ENCODE results near the gene OR6C74.

Gene OR6C74

GRCh38 chr12:55253281-55253680, 8.9 kb downstream of the OR6C74 start:
- Histone ChIP-seq H3K36me3 (replicated peaks; ENCODE audit: insufficient read depth, low read length) (no peaks in the 10 kb centered on the region), H4K20me1 (ENCODE audit: insufficient read depth, low read length) (no peaks in the 10 kb centered on the region), H3K4me3 (ENCODE audit: low read length) (no peak overlapping the region), H3K9ac (ENCODE audit: low read length) (no peak overlapping the region), H3K9me2 (replicated peaks; ENCODE audit: insufficient read depth, low read length) (no peaks in the 10 kb centered on the region), H3K27ac (ENCODE audit: low read length) (no peak overlapping the region), H2AFZ (ENCODE audit: low read length) (no peak overlapping the region), H3K4me2 (ENCODE audit: low read depth, low read length) (no peak overlapping the region), H3K79me2 (ENCODE audit: low read length) (no peaks in the 10 kb centered on the region), H3K27me3 (replicated peaks; ENCODE audit: insufficient read depth, low read length) (no peaks in the 10 kb centered on the region), H3K4me1 (ENCODE audit: low read length) (no peaks in the 10 kb centered on the region), H3F3A (ENCODE audit: insufficient read depth, low read length) (no peaks in the 10 kb centered on the region), H3K9me3 (replicated peaks; ENCODE audit: insufficient read depth, low read length) (no peaks in the 10 kb centered on the region; the same call in 1 of the 2 replicates)
- TF ChIP-seq EZH2 (optimal IDR thresholded peaks at IDR 0.05; ENCODE audit: low read depth, low read length) (no peak), EZH2phosphoT487 (IDR thresholded peaks at IDR 0.05; ENCODE audit: low read length) (no peak), CTCF (IDR thresholded peaks at IDR 0.05; ENCODE audit: low read length) (no peak)
- DNase-seq: no peak

GRCh38 chr12:55256831-55257230, 12.4 kb downstream of the OR6C74 start:
- no peak for DNase-seq
- Histone ChIP-seq H4K20me1 (ENCODE audit: insufficient read depth, low read length) (no peaks in the 10 kb centered on the region), H3K4me1 (ENCODE audit: low read length) (no peaks in the 10 kb centered on the region), H3K27me3 (replicated peaks; ENCODE audit: insufficient read depth, low read length) (no peaks in the 10 kb centered on the region), H2AFZ (ENCODE audit: low read length) (no peak overlapping the region), H3K9ac (ENCODE audit: low read length) (no peak overlapping the region), H3K9me3 (replicated peaks; ENCODE audit: insufficient read depth, low read length) (no peaks in the 10 kb centered on the region; the same call in 1 of the 2 replicates), H3K36me3 (replicated peaks; ENCODE audit: insufficient read depth, low read length) (no peaks in the 10 kb centered on the region), H3K9me2 (replicated peaks; ENCODE audit: insufficient read depth, low read length) (no peaks in the 10 kb centered on the region), H3F3A (ENCODE audit: insufficient read depth, low read length) (no peaks in the 10 kb centered on the region), H3K27ac (ENCODE audit: low read length) (no peak overlapping the region), H3K4me3 (ENCODE audit: low read length) (no peak overlapping the region), H3K4me2 (ENCODE audit: low read depth, low read length) (no peak overlapping the region), H3K79me2 (ENCODE audit: low read length) (no peaks in the 10 kb centered on the region)
- TF ChIP-seq EZH2phosphoT487 (IDR thresholded peaks at IDR 0.05; ENCODE audit: low read length) (no peak), CTCF (IDR thresholded peaks at IDR 0.05; ENCODE audit: low read length) (no peak), EZH2 (optimal IDR thresholded peaks at IDR 0.05; ENCODE audit: low read depth, low read length) (no peak)

- no peak overlapping the region for H2AFZ ChIP-seq (ENCODE audit: low read length)
- no peak overlapping the region for H3K4me2 ChIP-seq (ENCODE audit: low read depth, low read length)
- H3K27ac ChIP-seq (ENCODE audit: low read length): no peak overlapping the region
- H3K4me1 ChIP-seq (ENCODE audit: low read length): no peaks in the 10 kb centered on the region
- H3K9me3 ChIP-seq (replicated peaks; ENCODE audit: insufficient read depth, low read length): no peaks in the 10 kb centered on the region
- no peak overlapping the region for H3K9ac ChIP-seq (ENCODE audit: low read length)
- no peaks in the 10 kb centered on the region for H4K20me1 ChIP-seq (ENCODE audit: insufficient read depth, low read length)
- H3K9me2 ChIP-seq (replicated peaks; ENCODE audit: insufficient read depth, low read length): no peaks in the 10 kb centered on the region
- H3K4me3 ChIP-seq (ENCODE audit: low read length): no peak overlapping the region
- H3K79me2 ChIP-seq (ENCODE audit: low read length): no peaks in the 10 kb centered on the region
- H3K36me3 ChIP-seq (replicated peaks; ENCODE audit: insufficient read depth, low read length): no peaks in the 10 kb centered on the region
- no peaks in the 10 kb centered on the region for H3F3A ChIP-seq (ENCODE audit: insufficient read depth, low read length)
- TF ChIP-seq EZH2 (optimal IDR thresholded peaks at IDR 0.05; ENCODE audit: low read depth, low read length): no peak
- TF ChIP-seq EZH2phosphoT487 (IDR thresholded peaks at IDR 0.05; ENCODE audit: low read length): no peak
- no peak for TF ChIP-seq CTCF (IDR thresholded peaks at IDR 0.05; ENCODE audit: low read length)
- no peak for DNase-seq
- no peaks in the 10 kb centered on the region for H3K27me3 ChIP-seq (replicated peaks; ENCODE audit: insufficient read depth, low read length)
These were observed 13.9 kb downstream of the OR6C74 start for GRCh38 chr12:55258303-55258702.

All from MM.1S (cell line).